LNCaP clone FGC (cell line): ENCODE results near the gene C4orf50.
A peak's percentile ranks its signal among the peaks of the same experiment; 100 is the strongest.

ENCODE experiments used
- DNase-seq: peaks from one replicate; pipeline ENCODE4 v3.0.0-alpha.2; 2011; ENCODE audit warnings: low read depth
- H3K4me3 ChIP-seq: 2 replicates; pipeline ENCODE4 v1.5.1; 2011; ENCODE audit warnings: mild to moderate bottlenecking, low read depth, low read length, control low read depth
- TF ChIP-seq, protein P1 (sequence below): IDR thresholded peaks from 2 replicates; pipeline ENCODE4 v1.5.1; 2012; ENCODE audit warnings: mild to moderate bottlenecking; ENCODE audit not compliant: control insufficient read depth, insufficient read depth; ENCODE audit errors: extremely low read depth

Gene C4orf50

DNA sequence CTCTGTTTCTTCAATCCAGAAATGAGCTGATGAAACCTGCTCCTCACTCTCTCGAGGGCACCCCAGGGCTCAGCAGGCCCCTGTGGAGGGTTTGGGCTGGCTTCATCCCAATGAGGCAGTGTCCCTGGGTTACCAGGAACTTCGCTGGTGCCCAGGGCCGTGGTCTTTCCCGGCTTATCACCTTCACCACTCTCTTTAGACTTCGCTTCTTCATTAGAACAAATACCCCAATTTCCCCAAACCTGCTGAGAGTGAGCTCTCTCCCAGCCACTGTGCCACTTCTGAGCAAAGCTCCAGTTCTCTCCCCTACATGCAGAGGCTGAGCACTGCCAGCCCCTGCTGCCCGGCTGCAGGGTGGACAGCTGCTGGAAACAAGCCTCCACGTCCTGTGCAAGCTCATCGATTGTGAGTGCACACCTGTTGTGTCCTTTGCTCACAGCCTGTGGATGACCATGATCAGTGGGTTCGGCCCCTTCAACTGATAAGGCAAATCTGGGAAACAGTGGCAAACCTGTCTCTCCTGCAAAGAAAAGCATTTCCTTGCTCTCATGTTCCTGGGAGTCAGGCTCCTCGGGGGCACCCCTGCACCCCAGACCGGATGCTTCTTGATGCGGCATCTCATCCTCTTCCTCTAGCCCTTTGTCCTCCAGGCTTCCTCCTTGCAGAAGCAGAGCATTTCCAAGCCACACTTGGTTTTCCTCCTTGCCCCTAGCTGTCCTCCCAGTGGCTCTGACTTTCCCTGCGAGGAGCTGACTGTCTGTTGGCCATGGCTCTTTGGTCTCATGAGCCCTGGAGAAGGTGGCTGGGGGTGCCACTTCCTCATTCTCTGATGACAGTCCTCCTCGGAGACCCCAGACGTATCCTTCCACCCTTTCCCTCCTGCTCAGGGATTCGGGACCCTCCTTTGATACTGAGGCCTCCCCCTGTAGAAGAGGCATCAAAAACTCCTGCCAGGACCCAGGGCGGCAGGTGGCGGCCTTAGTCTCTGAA, 28.7 kb downstream of the C4orf50 start:
- TF ChIP-seq, protein P1, sequence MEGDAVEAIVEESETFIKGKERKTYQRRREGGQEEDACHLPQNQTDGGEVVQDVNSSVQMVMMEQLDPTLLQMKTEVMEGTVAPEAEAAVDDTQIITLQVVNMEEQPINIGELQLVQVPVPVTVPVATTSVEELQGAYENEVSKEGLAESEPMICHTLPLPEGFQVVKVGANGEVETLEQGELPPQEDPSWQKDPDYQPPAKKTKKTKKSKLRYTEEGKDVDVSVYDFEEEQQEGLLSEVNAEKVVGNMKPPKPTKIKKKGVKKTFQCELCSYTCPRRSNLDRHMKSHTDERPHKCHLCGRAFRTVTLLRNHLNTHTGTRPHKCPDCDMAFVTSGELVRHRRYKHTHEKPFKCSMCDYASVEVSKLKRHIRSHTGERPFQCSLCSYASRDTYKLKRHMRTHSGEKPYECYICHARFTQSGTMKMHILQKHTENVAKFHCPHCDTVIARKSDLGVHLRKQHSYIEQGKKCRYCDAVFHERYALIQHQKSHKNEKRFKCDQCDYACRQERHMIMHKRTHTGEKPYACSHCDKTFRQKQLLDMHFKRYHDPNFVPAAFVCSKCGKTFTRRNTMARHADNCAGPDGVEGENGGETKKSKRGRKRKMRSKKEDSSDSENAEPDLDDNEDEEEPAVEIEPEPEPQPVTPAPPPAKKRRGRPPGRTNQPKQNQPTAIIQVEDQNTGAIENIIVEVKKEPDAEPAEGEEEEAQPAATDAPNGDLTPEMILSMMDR = no peak
- DNase-seq = no peak

DNA sequence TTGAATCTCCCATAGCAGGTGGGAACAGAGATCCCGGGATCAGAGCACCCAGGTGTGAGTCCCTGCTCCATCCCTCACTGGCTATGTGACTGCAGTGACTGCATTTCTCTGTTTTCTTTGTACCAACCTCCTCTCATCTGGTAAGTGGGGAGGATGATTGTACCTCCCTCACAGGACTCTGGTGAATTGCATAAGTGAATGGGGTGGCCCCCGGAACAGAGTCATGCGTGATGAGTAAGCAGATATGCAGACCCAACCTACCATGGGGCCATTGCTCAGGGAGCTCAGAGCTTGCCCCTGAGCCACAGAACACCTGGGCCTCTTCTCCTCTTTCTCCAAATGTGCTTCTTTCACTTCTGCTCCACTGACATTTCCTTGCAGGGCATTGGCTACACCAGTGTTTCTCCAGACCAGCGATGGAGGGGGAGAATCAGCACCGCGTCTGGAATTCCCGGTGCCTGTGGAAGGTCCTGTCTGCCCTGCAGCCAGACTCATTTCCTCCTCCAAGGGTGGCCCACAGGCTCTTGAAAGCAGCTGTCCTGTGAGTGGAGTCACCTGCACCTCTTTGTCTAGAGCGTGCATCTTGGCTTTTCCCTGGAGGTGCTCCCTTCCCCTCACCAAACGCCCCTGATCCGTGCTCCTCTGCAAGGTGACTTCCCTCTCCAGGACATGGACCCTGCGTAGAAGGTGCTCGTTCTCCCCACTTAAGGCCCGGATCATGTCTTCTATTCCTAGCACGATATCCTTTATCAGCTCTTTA, 30.0 kb downstream of the C4orf50 start:
- TF ChIP-seq, protein P1 = no peak
- no peak overlapping the region for H3K4me3 ChIP-seq
- DNase-seq = no peak

More for the DNA sequence above, 28.7 kb downstream of the C4orf50 start:
- no peak overlapping the region for H3K4me3 ChIP-seq

DNA sequence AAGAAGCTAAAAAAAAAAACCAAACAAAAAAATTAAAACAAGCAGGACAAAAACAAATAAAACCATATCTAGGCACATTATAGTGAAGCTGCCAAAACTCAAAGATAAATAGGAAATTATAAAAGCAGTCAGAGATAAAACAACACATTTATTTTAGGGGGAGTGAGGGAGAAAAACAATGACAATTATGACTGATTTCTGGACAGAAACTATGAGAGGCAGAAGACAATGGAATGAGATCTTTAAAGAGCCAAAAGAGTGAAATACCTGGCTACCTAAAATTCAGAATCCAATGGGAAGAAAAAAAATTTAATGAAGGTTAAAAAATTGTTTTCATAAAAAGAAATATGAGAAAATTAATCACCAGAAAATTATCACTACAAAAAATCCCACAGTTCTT, 33.4 kb downstream of the C4orf50 start:
- TF ChIP-seq, protein P1 = no peak
- H3K4me3 ChIP-seq = no peak overlapping the region
- no peak for DNase-seq

DNA sequence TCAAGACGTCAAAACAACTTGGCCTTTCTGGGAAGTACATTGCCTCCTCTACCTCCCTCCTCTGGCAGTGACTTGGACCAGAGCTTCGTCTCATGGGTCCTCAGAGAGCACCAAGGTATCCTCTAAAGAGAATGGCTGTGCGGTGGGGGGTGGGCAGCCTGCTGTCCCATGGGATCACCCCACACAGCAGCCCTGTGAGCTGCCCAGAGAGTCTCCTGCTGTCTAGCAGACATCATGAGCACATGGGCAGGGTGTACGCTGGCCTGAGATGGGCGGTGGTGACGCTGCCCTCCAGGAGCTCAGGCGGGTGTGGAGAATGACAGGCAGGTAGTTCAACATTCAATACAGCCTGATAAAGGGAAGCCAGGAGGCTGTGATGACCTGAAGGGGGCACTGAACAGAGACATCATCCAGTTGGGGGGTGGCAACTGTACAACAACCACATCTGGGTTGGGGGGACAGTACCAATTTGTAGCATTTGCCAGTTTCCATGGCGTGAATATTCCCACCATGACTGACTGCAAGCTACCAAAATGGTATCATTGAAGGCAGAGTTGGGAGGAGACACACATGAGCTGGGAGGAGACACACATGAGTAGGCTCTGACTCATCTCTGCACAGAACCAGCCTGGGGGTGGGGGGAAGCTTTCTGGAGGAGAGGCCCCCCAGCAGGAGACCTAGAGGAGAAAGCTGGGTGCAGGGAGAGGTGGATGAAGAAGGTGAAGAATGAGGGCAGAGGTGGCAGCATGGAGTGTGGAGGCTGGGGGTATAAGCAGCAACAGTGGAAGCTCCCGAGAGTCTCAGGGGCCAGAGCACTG, 35.9 kb downstream of the C4orf50 start:
- TF ChIP-seq, protein P1 = no peak
- no peak for DNase-seq
- H3K4me3 ChIP-seq = no peak overlapping the region

DNA sequence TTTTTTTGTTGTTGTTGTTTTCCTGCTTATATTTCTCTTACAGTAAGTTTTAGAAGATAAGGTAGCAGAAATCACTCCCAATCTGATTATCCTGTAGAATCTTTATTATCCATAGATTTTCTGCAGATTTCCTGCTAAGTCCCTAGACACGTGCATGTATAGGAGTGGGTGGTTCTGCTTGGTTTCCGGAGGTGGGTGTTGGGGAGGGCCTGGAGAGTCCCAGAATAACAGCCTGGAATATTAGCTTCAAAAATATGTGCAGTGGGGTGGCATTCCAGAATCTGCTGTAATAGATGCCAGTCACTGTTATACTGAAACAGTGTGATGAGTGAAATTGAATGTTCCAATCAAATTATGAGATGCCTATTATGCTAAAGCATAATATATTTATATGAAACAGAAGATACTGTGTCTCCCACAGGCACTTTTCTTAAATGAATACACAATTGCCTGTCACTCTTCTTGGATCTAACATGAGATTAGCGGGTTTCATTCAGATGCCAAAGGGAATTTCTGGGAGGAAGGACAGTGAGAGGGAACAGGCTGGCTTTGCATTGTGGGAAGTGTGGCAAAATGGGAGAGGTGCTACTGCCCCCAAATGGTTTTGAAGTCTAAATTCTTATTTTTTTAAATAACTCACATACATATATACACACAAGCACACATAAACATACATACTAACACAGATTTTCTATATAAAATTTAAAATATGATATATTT, 37.6 kb downstream of the C4orf50 start:
- TF ChIP-seq, protein P1 = peak; percentile 34
- DNase-seq = no peak
- H3K4me3 ChIP-seq = no peak overlapping the region

DNA sequence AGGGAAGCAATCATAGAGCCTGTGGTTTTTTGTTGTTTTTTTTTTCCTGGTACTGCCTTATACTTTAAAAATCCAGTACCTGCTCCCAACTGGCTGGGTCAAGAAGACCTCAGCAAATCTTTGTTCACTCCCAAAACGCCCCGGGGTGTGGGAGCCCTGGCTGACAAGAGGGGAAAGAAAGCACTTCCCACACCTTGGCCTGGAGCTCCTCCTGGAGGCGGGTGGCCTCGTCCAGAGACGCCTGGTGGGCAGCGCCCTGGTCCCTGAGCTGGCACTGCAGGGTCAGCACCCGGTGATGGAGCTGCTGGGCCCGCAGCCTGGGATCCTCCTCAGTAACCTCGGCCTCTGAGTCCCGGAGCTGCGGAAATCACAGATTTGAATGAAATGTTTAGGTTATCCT, 38.2 kb downstream of the C4orf50 start:
- TF ChIP-seq, protein P1 = peak; percentile 31; the same call in 1 of the 2 replicates
- no peak for DNase-seq
- H3K4me3 ChIP-seq = no peak overlapping the region
